Mesenteric fat pad (tissue), 1 donor: Measurements from ENCODE around the gene HYOU1. TPM values are rescaled to one million over a fixed set of nuclear protein-coding genes. Genes with fewer than 3 reads are reported as not detected.

ENCODE experiments used
- microRNA-seq: library from miRNA; unstranded; fragments of <30 nt; microRNA quantifications from one replicate; pipeline ENCODE4 v1.2.0, GENCODE V29; 2020; ENCODE audit warnings: borderline number of aligned reads
- total RNA-seq: library from RNA; stranded (reverse); fragmentation: NEBNext Ultra II Directional; extraction: Animal tissue kit (Norgen Biotek cat#: 25700); gene quantifications from one replicate; pipeline ENCODE4 v1.2.1, GENCODE V29; 2021
- donor health status: DM: yes; HTN: yes; CAD: no.

HYOU1 gene
- total RNA-seq, 1 donor from 2014 or later = 115 TPM

Small RNA genes within 50 kb of the gene (microRNA-seq; reads per million reads assigned to microRNA genes)
- gene MIR3656 = not detected

Other genes starting within 250 kb of the HYOU1 start
- gene CXCR5, start 173.3 kb downstream of the HYOU1 start, total RNA-seq = not detected
- gene BCL9L, start 131.3 kb downstream of the HYOU1 start, total RNA-seq = 86.4 TPM
- gene UPK2, start 100.9 kb downstream of the HYOU1 start, total RNA-seq = not detected
- not detected for gene FOXR1, start 85.4 kb downstream of the HYOU1 start, total RNA-seq
- gene CENATAC, start 59.1 kb downstream of the HYOU1 start, total RNA-seq = 34.8 TPM
- gene RPS25, start 38.9 kb downstream of the HYOU1 start, total RNA-seq = 953 TPM
- gene TRAPPC4, start 38.4 kb downstream of the HYOU1 start, total RNA-seq = 52.8 TPM
- gene SLC37A4, start 26.3 kb downstream of the HYOU1 start, total RNA-seq = 10.2 TPM
- 33.3 TPM for gene VPS11, start 10.6 kb upstream of the HYOU1 start, total RNA-seq
- gene HMBS, start 27.7 kb upstream of the HYOU1 start, total RNA-seq = 22.2 TPM
- gene DPAGT1, start 44.6 kb upstream of the HYOU1 start, total RNA-seq = 40.9 TPM
- 11.0 TPM for gene C2CD2L, start 50.1 kb upstream of the HYOU1 start, total RNA-seq
- gene HINFP, start 64.4 kb upstream of the HYOU1 start, total RNA-seq = 13.5 TPM
- not detected for gene ABCG4, start 91.8 kb upstream of the HYOU1 start, total RNA-seq
- gene NLRX1, start 111.5 kb upstream of the HYOU1 start, total RNA-seq = 16.3 TPM
- gene NHERF4, start 128.3 kb upstream of the HYOU1 start, total RNA-seq = not detected
- 30.4 TPM for gene CBL, start 149.1 kb upstream of the HYOU1 start, total RNA-seq